ENCODE data around the gene LCN1.
"Not testable (repeated sequence)": the region's sequence is repeated elsewhere in the genome, so short reads cannot be mapped to it uniquely, and the experiment has no call there.

LCN1 gene

DNA sequence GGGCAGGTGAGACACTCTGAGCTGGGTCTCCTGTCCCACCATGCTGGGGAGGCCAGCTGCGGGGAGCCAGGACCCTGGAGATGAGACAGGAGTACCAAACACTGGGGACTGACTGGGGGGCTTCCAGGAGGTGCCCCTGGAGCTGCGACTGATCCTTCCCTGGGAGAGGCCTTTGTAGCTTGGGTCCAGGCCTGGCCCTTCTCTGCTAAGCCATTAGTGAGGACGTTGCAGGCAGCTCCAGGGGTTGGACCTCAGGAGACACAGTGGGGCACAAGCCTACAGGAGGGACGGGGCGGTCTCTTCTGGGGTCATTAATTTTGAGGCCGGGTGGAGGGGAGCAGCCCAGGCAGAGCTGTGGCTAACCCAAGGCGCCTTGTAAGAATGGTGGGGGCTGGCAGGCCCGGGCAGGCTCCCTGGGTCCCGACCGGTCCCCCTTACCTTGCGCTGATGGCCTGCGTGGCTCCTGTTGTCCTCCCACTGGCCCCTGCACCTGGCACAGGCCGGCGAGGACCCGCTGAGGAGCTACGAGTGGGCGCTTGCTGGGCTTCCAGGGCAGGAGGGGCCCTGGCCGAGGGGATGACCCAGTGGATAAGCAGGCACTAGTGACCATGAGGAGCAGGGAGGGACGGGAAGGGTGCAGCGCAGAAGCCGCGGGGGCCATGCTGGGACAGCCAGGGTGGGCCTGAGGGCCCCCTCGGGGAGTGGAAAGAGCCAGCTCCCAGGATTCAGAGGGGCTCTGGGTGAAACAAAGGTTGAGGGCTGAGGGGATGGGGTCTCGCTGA lies 15.6 kb upstream of the LCN1 start:
- DNase-seq (ENCODE audit: low spot score): no peak

- no peak for DNase-seq (ENCODE audit: low spot score)
Measured at GRCh38 chr9:135506327-135507103, 14.7 kb upstream of the LCN1 start.

DNA sequence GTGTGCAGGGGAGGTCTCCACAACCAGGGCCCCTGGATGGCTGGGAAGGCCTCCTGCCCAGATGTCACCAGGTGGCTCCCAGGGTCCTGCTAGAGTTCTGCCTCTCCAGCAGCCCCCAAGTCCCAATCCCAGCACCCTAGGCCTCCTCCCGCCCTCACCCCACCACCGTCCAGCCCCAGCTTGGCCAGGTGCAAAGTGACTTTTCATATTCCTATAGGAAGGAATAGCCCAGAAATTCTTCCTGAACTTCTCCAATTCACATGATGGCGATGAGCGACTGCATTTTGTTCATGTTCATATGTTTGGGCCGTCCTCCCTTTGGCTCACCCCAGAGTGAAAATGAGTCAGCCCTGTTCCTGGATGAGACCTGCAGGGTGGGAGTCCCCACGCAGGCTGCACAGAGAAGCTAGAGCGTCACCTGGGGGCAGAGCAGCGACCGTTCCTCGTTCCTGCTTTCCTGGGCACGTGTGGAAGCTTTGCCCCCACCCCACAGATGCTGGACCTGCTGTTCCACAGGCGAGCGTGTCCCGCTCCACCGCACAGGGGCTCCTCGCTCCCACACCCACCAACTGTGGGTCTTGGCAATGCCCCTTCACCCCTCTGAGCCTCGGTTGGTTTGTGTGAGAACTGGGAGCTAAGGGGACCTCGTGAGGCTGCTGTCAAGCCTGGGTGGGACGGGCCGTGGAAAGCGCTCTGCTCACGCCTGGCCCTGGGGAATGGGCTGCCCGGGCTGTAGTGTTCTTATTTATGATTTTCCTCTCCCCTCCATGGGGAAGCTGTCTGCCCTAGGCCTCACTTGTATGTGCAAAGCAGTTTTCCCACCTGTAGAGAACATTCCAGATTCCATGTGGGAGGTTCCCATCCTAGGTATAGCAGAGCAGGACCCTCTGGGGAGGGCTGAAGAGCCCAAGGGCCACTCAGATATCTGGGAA lies 13.9 kb upstream of the LCN1 start:
- DNase-seq (ENCODE audit: low spot score): no peak

GRCh38 chr9:135508211-135508820 lies 12.9 kb upstream of the LCN1 start:
- DNase-seq (ENCODE audit: low spot score): no peak

DNA sequence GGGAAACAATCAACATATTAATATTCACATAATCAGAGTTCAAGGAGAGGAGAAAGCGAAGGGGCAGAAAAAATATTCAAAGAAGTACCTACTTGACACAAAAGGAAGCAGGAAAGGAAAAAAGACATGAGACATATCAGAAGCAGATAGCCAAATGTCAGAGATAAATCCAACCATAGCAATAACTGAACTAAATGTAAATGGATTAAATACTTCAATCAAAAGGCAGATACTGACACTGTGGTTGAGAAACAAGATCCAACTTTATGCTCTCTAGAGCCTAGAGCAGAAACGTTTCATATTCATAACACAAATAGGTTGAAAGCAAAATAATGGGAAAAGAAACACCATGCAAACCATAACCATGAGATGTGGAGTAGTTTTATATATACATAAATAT lies 11.8 kb upstream of the LCN1 start:
- no peak for DNase-seq (ENCODE audit: low spot score)

DNA sequence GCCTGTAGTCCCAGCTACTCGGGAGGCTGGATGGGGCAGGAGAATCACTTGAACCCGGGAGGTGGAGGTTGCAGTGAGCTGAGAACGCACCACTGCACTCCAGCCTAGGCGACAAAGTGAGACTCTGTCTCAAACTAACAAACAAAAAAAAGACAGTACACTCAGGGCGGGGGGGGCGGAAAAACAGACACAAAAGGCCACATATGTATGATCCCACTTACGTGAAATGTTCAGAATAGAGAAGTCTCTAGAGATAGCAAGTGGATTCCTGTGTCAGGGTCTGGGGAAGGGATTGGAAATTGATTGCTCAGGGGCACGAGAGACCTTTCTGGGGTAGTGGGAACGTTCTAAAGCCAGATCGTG lies 9.0 kb upstream of the LCN1 start:
- no peak for DNase-seq (ENCODE audit: low spot score)

DNA sequence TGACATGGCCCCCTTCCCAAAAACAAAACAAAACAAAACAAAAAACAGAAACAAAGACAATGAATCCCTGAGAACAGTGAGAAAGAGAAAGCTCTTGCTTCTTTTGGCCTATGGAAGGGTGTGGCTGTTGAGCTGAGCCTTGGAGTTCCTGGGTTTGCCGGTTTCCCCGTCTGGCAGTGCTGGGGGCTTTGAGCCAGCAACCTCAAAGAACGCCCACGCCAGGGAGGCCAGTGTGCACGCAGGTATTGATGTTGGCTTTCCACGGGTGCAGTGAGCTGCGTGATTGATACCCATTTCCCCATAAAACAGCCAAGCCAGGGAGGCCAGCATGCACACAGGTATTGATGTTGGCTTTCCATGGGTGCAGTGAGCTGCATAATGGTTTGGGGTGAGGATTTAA lies 8.3 kb upstream of the LCN1 start:
- no peak for DNase-seq (ENCODE audit: low spot score)

DNA sequence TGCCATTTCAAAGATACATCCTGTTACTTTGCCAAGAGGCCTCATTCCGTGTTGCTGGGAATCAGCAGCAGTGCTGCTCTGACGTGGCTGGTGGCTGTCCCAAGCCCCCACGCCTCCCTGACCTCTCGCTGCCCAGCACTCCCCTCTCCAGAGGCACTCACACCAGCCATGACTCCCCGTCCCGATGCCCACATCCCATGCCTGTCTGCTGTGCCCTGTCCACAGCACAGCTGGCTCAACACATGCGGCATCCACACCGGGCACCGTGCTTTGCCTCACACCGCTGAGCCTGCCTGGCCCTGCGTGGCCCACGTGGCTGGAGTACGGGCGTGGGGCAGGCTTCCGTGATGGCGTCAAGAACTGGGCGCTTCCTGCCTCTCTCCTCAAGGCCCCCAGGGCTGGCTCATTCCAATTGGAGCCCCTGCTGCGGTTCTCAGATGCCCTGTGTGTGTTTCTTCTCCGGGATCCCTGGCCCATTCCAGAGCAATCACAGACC lies 7.8 kb upstream of the LCN1 start:
- DNase-seq (ENCODE audit: low spot score): no peak

GRCh38 chr9:135513906-135514305 lies 7.3 kb upstream of the LCN1 start:
- DNase-seq (ENCODE audit: low spot score): not testable (repeated sequence)

DNA sequence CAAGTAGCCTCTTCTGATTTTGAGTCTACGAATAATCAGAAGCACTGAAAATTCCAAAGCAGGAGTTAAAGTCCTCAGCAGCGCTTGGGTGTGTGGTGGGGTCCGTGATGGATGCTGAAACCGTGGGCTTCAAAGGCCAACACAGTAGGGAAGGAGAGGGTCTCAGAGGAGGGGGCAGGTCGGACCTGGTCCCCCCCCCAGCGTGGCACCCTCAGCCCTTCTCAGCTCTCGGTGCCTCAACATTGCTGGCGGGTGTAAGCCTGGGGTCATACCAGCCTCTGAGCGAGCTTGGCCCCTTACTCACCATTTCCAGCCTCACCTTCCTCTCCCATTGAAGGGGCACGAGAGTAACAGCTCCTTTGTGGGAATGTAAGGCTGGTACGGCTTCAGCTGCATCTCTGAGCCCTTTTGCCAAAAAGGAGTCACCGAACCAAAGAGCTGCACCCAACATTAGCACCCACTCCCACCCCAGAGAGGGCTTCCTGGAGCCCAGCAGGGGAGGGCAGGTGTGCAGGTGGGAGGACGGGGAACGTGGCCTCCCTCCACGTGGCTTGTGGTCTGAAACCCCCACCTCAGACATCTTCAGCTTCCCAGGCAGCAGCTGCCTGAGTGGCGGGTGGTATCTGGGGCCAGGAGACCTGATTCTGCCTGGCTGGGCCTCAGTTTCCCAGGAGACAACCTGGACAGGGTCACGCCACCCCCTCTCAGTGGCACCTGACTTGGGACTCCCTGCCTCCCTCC lies 6.7 kb upstream of the LCN1 start:
- no peak for DNase-seq (ENCODE audit: low spot score)

DNA sequence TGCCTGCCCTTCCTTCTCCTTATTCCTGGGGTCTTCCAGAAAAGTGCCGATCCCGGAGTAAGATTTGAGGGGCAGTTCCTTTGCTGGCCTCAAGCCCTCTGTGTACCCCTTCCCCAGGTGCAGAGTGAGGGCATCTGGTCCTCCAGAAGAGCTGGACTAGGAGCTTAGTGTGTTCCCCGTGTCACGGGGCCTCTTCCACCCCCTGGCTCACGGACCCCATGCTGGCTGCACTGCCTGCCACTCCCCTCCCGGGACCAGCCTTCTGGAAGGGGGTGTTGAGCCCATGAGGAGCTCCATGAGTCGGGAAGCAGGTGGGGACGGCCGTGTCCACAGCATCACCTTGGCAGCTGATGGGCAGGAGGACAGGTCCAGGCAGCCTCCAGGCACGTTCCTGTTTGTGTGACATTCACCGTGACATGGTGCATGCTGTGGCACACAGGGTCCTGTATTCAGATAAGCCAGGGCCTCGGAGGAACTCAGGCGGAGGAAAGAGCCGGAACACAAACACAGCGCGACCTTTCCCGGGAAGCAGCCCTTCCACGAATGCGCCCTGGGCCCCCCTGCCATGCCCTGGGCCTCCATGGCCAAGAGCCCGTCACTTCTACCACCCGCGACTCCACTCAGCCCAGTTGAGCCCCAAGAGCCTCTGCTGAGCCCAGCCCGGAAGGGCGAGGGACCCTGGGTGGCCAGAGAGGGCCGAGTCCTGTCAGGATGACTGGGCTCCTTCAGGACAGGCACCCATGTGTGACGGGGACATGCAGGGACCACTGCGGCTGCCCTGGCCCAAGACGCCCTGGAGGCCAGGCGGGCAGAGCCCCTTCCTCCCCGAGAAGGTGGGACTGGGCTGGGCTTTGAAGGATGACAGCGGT lies 5.9 kb upstream of the LCN1 start:
- no peak for DNase-seq (ENCODE audit: low spot score)

DNA sequence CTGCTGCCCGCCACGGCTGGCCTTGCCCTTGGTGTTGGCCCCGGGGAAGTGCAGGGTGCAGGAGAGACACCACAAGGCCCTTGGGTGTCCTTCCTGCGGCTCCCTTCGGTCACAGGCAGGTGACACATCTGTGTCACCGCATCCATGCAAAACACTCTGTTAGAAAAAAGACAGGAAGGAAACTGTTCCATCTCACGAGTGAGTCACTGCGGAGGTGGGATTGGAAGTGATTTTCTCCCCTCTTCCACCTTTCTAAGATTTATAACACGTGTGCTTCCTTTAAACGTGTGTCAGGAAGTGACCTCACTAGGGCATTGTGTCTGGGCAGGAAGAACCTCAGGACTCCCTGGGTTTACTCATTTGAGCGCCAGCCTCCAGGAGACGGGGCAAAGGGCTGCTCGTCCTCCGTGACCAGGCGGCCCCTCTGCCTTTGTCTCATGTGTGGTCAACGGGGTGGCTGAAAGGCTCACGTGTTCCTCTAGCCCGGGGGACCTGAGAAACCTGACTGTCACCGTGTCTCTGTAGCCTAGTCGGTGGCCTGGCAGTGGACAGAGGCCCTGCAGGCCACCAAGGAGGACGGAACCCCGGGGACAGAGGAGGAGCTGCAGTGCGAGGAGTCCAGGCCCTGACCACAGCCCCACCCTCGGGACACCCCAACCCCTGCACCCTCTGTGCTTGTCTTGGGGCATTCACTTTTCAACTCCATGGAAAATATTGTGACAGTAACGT lies 4.9 kb upstream of the LCN1 start:
- DNase-seq (ENCODE audit: low spot score): no peak

DNA sequence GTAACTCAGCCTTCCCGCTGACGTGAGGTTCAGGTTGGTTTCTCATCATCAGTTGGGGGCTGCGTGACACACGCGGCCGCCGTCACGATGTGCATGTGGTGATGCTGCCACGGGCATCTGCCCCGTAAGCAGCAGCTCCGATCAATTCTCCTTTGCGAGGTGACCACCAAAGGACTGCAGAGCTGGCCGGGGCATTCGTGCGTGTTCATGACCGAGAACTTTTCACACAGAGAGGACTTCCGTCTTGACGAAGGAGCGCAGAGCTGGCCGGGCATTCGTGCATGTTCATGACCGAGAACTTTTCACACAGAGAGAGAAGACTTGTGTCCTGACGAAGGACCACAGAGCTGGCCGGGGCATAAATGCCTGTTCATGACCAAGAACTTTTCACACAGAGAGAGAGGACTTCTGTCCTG lies 3.8 kb upstream of the LCN1 start:
- DNase-seq (ENCODE audit: low spot score): no peak

GRCh38 chr9:135519179-135519971 lies 1.9 kb upstream of the LCN1 start:
- DNase-seq (ENCODE audit: low spot score): no peak

DNA sequence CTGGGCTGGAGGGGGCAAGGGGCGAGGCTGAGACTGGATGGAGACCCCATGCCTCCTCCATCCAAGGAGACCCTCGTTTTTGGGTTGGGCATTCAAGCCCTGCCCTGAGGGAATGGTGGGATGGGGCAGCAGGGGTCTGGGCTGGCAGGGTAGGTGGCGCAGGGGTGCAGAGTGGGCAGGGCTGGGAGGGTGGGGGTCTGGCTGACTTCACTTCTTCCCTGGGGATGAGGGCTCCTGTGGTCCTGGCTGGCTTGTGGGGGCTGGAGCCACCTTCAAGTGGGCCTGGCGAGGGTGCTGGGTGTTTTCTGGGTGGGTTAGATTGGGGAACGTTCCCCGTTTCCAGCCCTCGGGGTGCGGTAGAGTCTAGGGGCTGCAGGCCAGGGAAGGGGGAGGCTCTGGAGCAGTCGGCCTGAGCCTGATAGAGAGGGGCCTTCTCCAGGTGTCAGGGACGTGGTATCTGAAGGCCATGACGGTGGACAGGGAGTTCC lies 412 bp downstream of the LCN1 start:
- DNase-seq (ENCODE audit: low spot score): no peak

DNA sequence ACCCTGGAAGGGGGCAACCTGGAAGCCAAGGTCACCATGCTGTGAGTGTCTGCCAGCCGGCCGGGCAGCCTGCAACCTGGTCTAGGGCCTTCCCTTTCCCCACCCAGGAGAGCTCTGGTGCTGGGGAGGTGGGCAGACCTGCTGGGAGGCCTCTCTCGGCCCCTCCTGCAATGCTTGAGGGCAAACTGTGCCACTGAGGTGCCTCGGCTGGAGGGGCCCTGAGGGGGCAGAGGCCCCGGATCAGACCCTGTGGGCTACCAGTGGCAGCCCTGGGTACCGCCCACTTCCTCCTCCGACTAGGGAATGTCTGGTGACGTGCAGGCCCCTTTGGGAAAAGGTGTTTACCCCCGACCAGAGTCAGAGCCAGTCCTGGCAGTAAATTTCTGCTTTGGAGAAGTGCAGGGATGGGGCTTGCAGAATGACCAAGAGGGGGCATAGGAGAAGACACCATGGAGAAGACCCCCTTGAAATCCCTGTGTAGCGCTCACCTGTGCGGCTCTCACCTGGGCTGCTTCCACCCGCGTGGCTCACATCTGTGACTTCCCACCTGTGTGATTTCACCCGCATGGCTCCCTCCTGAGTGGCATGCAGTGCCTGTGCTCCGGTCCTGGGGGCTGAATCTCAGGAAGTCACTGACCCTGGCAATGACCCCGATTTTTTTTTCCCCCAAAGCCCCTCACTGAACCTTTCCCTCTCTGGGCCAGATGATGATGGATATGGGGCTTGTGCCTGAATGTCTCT lies 1.1 kb downstream of the LCN1 start:
- no peak for DNase-seq (ENCODE audit: low spot score)

GRCh38 chr9:135522931-135523330 lies 1.7 kb downstream of the LCN1 start:
- DNase-seq (ENCODE audit: low spot score): no peak
